HG03575 (cell line): ENCODE measurements around the gene CHURC1.

Experiments used
- ATAC-seq: cut with Tn5 transposase; IDR thresholded peaks from one replicate; pipeline ENCODE4 v1.9.1; 2021; ENCODE audit not compliant: unreplicated experiment, insufficient number of reproducible peaks, low FRiP score; ENCODE audit errors: extremely low read depth

Gene CHURC1

GRCh38 chr14:64971943-64972791, 57.9 kb downstream of the CHURC1 start, which contains the start of gene RAB15:
Gene RAB15 (minus strand): TSS chr14:64972336. CDS start chr14:64972076, 260 bp downstream.
- ATAC-seq, result no peak

GRCh38 chr14:64973026-64973442, 58.8 kb downstream of the CHURC1 start:
- ATAC-seq, result no peak

- no peak for ATAC-seq
Measured at GRCh38 chr14:64973826-64974225, 59.6 kb downstream of the CHURC1 start.

- no peak for ATAC-seq
Measured at GRCh38 chr14:64974563-64974962, 60.3 kb downstream of the CHURC1 start.

GRCh38 chr14:64979336-64980074, 65.2 kb downstream of the CHURC1 start:
- no peak for ATAC-seq

GRCh38 chr14:64983439-64984310, 69.4 kb downstream of the CHURC1 start:
- ATAC-seq, result no peak
